Fibroblast of the aortic adventitia (primary cell): ENCODE measurements around the gene TRMT5. TPM values are rescaled to one million over a fixed set of nuclear protein-coding genes. Genes with fewer than 3 reads are reported as not detected.

Source experiments
- DNase-seq: peaks from one replicate; pipeline ENCODE4 v3.0.0-alpha.2; 2010; ENCODE audit warnings: low read depth
- H3K4me3 ChIP-seq: 2 replicates; pipeline ENCODE4 v1.5.1; 2011; ENCODE audit warnings: low read depth, mild to moderate bottlenecking, control low read depth, low read length, moderate library complexity
- CTCF ChIP-seq: IDR thresholded peaks from 2 replicates; pipeline ENCODE4 v1.5.1; 2011; ENCODE audit warnings: mild to moderate bottlenecking, low read length, control low read depth, inconsistent platforms; ENCODE audit not compliant: insufficient read depth
- total RNA-seq: library from RNA; depleted of rRNA; stranded (reverse); fragments of >200 nt; gene quantifications from 2 replicates; pipeline ENCODE4 v1.2.3, GENCODE V29; 2012; ENCODE audit warnings: low replicate concordance

The TRMT5 gene
- total RNA-seq, 1 donor: 23.9 TPM

- TF ChIP-seq CTCF: no peak
- no peak for DNase-seq
- no peak overlapping the region for H3K4me3 ChIP-seq
Observed at GRCh38 chr14:60974090-60974651, 6.7 kb downstream of the TRMT5 start.

GRCh38 chr14:60973070-60973469 is 7.8 kb downstream of the TRMT5 start:
- H3K4me3 ChIP-seq: no peak overlapping the region

GRCh38 chr14:60972295-60972694 is 8.6 kb downstream of the TRMT5 start:
- no peak for TF ChIP-seq CTCF
- H3K4me3 ChIP-seq: no peak overlapping the region
- DNase-seq: no peak

More at GRCh38 chr14:60973070-60973469, 7.8 kb downstream of the TRMT5 start:
- TF ChIP-seq CTCF: no peak
- DNase-seq: no peak

GRCh38 chr14:60971271-60971670 is 9.6 kb downstream of the TRMT5 start:
- no peak for DNase-seq

GRCh38 chr14:60970146-60970545 is 10.7 kb downstream of the TRMT5 start:
- DNase-seq: no peak
- no peak overlapping the region for H3K4me3 ChIP-seq
- TF ChIP-seq CTCF: no peak

More at GRCh38 chr14:60971271-60971670, 9.6 kb downstream of the TRMT5 start:
- no peak for TF ChIP-seq CTCF
- no peak overlapping the region for H3K4me3 ChIP-seq

- no peak overlapping the region for H3K4me3 ChIP-seq
- no peak for DNase-seq
- TF ChIP-seq CTCF: no peak
Observed at GRCh38 chr14:60968671-60969070, 12.2 kb downstream of the TRMT5 start.

GRCh38 chr14:60968099-60968498 is 12.8 kb downstream of the TRMT5 start:
- H3K4me3 ChIP-seq: no peak overlapping the region
- no peak for DNase-seq
- TF ChIP-seq CTCF: no peak
